Measurements from ENCODE around the gene ROS1. TPM values are rescaled to one million over a fixed set of nuclear protein-coding genes. Genes with fewer than 3 reads are reported as not detected.

Gene ROS1
- total RNA-seq, 1 experiment from 2014 or later: not detected

DNA sequence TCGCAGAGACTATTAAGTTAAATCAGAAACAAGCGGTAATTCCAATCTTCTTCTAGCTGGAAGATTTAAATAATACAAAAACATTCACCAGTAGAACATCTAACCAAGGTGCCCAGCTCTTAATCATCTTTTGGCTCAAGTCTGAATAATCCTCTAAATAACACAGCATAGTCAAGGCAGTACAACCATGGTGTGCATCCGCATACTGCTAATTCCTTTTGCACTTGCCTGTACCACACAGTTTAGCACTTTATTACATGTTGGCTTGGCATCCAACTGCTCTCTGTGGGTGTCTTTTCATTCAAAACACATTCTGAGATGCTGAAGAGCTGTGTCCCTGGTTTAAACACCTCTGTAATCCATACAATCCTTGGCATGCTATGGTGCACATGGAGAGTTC lies 118.1 kb downstream of the ROS1 start:
- DNase-seq: no peak
- Histone ChIP-seq H3K27me3 (ENCODE audit: insufficient read depth, low read length) (no peaks in the 10 kb centered on the region), H3K4me1 (ENCODE audit: insufficient read depth, low read length) (no peaks in the 10 kb centered on the region), H3K9ac (ENCODE audit: extremely low read depth, insufficient read length, low read length) (no peak overlapping the region), H2AFZ (ENCODE audit: low read length) (no peak overlapping the region), H3K23ac (ENCODE audit: insufficient read length, low read depth, low read length) (no peak overlapping the region), H4K5ac (ENCODE audit: insufficient read length, low read depth, low read length) (no peak overlapping the region), H4K91ac (ENCODE audit: insufficient read length, low read depth, low read length) (no peak overlapping the region), H3K9me3 (ENCODE audit: control insufficient read depth, low read depth, low read length) (no peaks in the 10 kb centered on the region), H4K20me1 (ENCODE audit: control insufficient read depth, insufficient read depth, insufficient read length) (no peaks in the 10 kb centered on the region), H3K18ac (ENCODE audit: insufficient read length, low read depth, low read length) (no peak overlapping the region), H2BK120ac (ENCODE audit: low read depth, low read length, poor library complexity, severe bottlenecking) (no peak overlapping the region), H2AK5ac (ENCODE audit: insufficient read length, low read length) (no peak overlapping the region), H3K27ac (ENCODE audit: insufficient read length, low read depth, low read length) (no peak overlapping the region), H3K79me2 (ENCODE audit: insufficient read depth, low read length) (no peaks in the 10 kb centered on the region), H3K79me1 (ENCODE audit: insufficient read depth, low read depth, low read length, poor library complexity, severe bottlenecking) (no peaks in the 10 kb centered on the region), H2BK15ac (ENCODE audit: low read depth, low read length) (no peak overlapping the region), H3K4me2 (ENCODE audit: insufficient read depth, insufficient read length, low read length) (no peak overlapping the region), H3K4ac (ENCODE audit: low read depth, low read length) (no peak overlapping the region), H3K14ac (ENCODE audit: insufficient read depth, low read length) (no peak overlapping the region), H2BK5ac (ENCODE audit: insufficient read length, low read length) (no peak overlapping the region), H3T11ph (ENCODE audit: low read length) (no peak overlapping the region), H2BK20ac (ENCODE audit: low read depth, low read length, poor library complexity, severe bottlenecking) (no peak overlapping the region), H3K56ac (ENCODE audit: insufficient read length, low read depth, low read length) (no peak overlapping the region), H3K23me2 (ENCODE audit: insufficient read length, low read depth, low read length, poor library complexity, severe bottlenecking) (no peaks in the 10 kb centered on the region), H4K8ac (replicated peaks; ENCODE audit: insufficient read length, low read depth, low read length) (no peak overlapping the region), H2BK12ac (ENCODE audit: insufficient read length, low read depth, low read length) (no peak overlapping the region)
- H3K4me1 Mint-ChIP-seq: peaks cover 5 to 6% of the 10 kb centered on the region in 2 experiments
- H3K9me3 Mint-ChIP-seq: no peaks in the 10 kb centered on the region
- no peak overlapping the region for H3K4me3 Mint-ChIP-seq
- no peaks in the 10 kb centered on the region for H3K27me3 Mint-ChIP-seq (ENCODE audit: low read depth)
- H3K27ac Mint-ChIP-seq: no peak overlapping the region
- H3K36me3 Mint-ChIP-seq (ENCODE audit: insufficient read depth in 1 of 3, low read depth in 3 of 3): no peaks in the 10 kb centered on the region
- TF ChIP-seq, protein P1, sequence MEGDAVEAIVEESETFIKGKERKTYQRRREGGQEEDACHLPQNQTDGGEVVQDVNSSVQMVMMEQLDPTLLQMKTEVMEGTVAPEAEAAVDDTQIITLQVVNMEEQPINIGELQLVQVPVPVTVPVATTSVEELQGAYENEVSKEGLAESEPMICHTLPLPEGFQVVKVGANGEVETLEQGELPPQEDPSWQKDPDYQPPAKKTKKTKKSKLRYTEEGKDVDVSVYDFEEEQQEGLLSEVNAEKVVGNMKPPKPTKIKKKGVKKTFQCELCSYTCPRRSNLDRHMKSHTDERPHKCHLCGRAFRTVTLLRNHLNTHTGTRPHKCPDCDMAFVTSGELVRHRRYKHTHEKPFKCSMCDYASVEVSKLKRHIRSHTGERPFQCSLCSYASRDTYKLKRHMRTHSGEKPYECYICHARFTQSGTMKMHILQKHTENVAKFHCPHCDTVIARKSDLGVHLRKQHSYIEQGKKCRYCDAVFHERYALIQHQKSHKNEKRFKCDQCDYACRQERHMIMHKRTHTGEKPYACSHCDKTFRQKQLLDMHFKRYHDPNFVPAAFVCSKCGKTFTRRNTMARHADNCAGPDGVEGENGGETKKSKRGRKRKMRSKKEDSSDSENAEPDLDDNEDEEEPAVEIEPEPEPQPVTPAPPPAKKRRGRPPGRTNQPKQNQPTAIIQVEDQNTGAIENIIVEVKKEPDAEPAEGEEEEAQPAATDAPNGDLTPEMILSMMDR (conservative IDR thresholded peaks at IDR 0.05): no peak
- WGBS (ENCODE audit: extremely low coverage, insufficient read length, low lambda C conversion rate): no CpG with 5 or more reads among the region's 3 CpGs
